ENCODE measurements around the gene MLC1. TPM values are rescaled to one million over a fixed set of nuclear protein-coding genes. Genes with fewer than 3 reads are reported as not detected.

MLC1 gene
- total and polyA plus RNA-seq, 2 experiments from 2014 or later: 0.27 to 0.32 TPM

DNA sequence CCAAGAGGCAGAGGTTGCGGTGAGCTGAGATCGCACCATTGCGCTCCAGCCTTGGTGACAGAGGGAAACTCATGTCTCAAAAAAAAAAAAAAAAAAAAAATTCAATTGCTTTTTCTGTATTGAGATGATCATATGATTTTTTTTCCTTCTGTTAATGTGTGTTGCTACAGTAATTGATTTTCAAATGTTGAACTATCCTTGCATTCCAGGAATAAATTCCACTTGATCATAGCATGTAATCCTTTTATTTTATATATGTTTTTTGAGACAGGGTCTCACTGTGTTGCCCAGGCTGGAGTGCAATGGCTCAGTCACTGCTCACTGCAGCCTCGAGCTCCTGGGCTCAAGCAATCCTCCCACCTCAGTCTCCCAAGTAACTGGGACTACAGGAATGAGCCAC, 37.9 kb upstream of the MLC1 start:
- H3K4me3 ChIP-seq: no peak overlapping the region
- no peak for DNase-seq (ENCODE audit: low read depth in 1 of 2, low spot score in 1 of 2)
- peaks cover 17% of the 10 kb centered on the region for H3K4me1 ChIP-seq (ENCODE audit: low read depth)
- no peak for TF ChIP-seq CTCF (IDR thresholded peaks at IDR 0.05; ENCODE audit: low read depth, low read length)
- no peaks in the 10 kb centered on the region for H3K27me3 ChIP-seq
- H3K27ac ChIP-seq: no peak overlapping the region
- H3K36me3 ChIP-seq: no peaks in the 10 kb centered on the region
- no peaks in the 10 kb centered on the region for H3K9me3 ChIP-seq (ENCODE audit: low read depth)

GRCh38 chr22:50121202-50121740, 36.0 kb upstream of the MLC1 start:
- peaks cover 18% of the 10 kb centered on the region for H3K4me1 ChIP-seq (ENCODE audit: low read depth)
- H3K36me3 ChIP-seq: no peaks in the 10 kb centered on the region

DNA sequence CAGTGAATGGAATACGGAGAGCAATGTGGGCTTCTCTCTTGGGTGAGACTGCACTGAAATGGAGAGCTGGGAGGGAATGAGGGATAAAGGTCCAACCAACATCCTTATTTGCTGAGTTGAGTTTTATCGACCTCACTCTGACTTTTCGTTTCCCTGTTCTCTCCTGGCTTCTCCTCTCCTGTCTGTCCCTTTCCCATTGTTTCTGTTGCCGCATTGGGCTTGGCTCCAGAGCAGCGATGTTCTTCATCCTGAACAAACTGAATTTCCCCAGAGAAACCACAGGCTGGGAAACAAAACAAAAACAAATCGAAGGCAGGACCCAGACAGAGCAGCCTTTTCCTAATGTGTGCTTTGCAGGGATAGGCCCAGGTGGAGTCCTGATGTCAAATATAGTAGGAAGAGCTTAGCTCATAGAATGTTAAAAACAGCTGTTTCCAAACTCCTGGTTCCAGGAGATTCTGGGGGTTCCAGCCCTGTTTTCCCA, 34.6 kb upstream of the MLC1 start:
- Histone ChIP-seq H3K27ac (no peak overlapping the region), H3K9me3 (ENCODE audit: low read depth) (no peaks in the 10 kb centered on the region), H3K4me1 (ENCODE audit: low read depth) (peaks cover 18% of the 10 kb centered on the region), H3K27me3 (no peaks in the 10 kb centered on the region), H3K4me3 (no peak overlapping the region), H3K36me3 (no peaks in the 10 kb centered on the region)
- DNase-seq (ENCODE audit: low read depth in 1 of 2, low spot score in 1 of 2): peak in 1 of 2 donors; percentile 82
- no peak for TF ChIP-seq CTCF (IDR thresholded peaks at IDR 0.05; ENCODE audit: low read depth, low read length)

More at GRCh38 chr22:50121202-50121740, 36.0 kb upstream of the MLC1 start:
- H3K27ac ChIP-seq: no peak overlapping the region
- no peaks in the 10 kb centered on the region for H3K27me3 ChIP-seq
- DNase-seq (ENCODE audit: low read depth in 1 of 2, low spot score in 1 of 2): no peak
- TF ChIP-seq CTCF (IDR thresholded peaks at IDR 0.05; ENCODE audit: low read depth, low read length): no peak
- no peak overlapping the region for H3K4me3 ChIP-seq
- no peaks in the 10 kb centered on the region for H3K9me3 ChIP-seq (ENCODE audit: low read depth)

- TF ChIP-seq CTCF (IDR thresholded peaks at IDR 0.05; ENCODE audit: low read depth, low read length): no peak
- no peak for DNase-seq (ENCODE audit: low read depth in 1 of 2, low spot score in 1 of 2)
- Histone ChIP-seq H3K27ac (peak overlapping the region; percentile 34), H3K27me3 (no peaks in the 10 kb centered on the region), H3K36me3 (no peaks in the 10 kb centered on the region), H3K4me1 (ENCODE audit: low read depth) (peaks cover 18% of the 10 kb centered on the region), H3K9me3 (ENCODE audit: low read depth) (no peaks in the 10 kb centered on the region), H3K4me3 (no peak overlapping the region)
These were observed 34.0 kb upstream of the MLC1 start for GRCh38 chr22:50119169-50119767.

DNA sequence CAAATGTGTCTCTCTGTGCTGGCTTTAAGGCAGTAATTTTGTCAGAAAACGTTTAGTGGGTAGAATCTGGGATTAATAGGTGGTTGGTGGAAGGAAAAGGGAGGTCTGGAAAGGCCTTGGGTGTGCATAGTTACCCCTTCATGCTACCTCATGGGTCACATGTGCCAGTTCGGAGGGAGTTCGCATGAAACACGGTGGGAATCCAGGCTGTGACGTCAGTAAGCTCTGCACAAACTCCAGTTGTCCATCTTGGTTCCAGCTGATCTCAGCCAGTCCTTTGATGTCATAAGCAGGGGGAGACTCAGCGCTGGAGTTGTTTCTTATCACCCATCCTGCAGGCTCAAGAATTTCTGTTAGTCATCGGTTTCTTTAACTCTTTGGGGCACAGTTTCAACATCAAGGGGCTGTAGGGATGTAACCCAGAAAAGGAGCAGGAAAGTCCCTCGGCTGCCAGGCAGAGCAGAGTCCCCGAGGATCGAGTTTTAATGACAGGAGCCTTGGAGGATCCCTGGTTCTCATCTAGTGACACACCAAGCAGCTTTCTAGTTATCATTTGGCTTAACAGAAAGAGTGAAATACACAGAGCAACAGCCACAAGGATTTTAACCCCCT, 33.4 kb upstream of the MLC1 start:
- peak overlapping the region; percentile 34 for H3K27ac ChIP-seq

More for the DNA sequence above, 33.4 kb upstream of the MLC1 start:
- Histone ChIP-seq H3K27me3 (no peaks in the 10 kb centered on the region), H3K36me3 (no peaks in the 10 kb centered on the region), H3K4me1 (ENCODE audit: low read depth) (peaks cover 18% of the 10 kb centered on the region), H3K4me3 (no peak overlapping the region), H3K9me3 (ENCODE audit: low read depth) (no peaks in the 10 kb centered on the region)
- peak; percentile 58 to 99 for DNase-seq (ENCODE audit: low read depth in 1 of 2, low spot score in 1 of 2)
- no peak for TF ChIP-seq CTCF (IDR thresholded peaks at IDR 0.05; ENCODE audit: low read depth, low read length)
